NK-92 (cell line): ENCODE measurements around the gene PLXNA2.

ENCODE experiments used
- DNase-seq: peaks from one replicate; lab custom pipeline; 2025; ENCODE audit not compliant: unreplicated experiment; lab: John Stamatoyannopoulos, UW

The PLXNA2 gene

GRCh38 chr1:208166340-208167138 lies 77.6 kb downstream of the PLXNA2 start:
- no peak for DNase-seq

GRCh38 chr1:208165659-208166058 lies 78.5 kb downstream of the PLXNA2 start:
- no peak for DNase-seq

GRCh38 chr1:208164609-208165008 lies 79.6 kb downstream of the PLXNA2 start:
- no peak for DNase-seq

GRCh38 chr1:208163539-208163938 lies 80.6 kb downstream of the PLXNA2 start:
- DNase-seq, result no peak

- no peak for DNase-seq
These were observed 81.3 kb downstream of the PLXNA2 start for GRCh38 chr1:208162903-208163302.

- no peak for DNase-seq
These were observed 82.4 kb downstream of the PLXNA2 start for GRCh38 chr1:208161656-208162375.

GRCh38 chr1:208161005-208161404 lies 83.2 kb downstream of the PLXNA2 start:
- no peak for DNase-seq

GRCh38 chr1:208160259-208160819 lies 83.8 kb downstream of the PLXNA2 start:
- DNase-seq, result no peak

- no peak for DNase-seq
These were observed 84.5 kb downstream of the PLXNA2 start for GRCh38 chr1:208159555-208160258.

GRCh38 chr1:208158640-208159554 lies 85.3 kb downstream of the PLXNA2 start:
- no peak for DNase-seq

GRCh38 chr1:208157769-208158168 lies 86.4 kb downstream of the PLXNA2 start:
- no peak for DNase-seq

- DNase-seq, result no peak
These were observed 87.4 kb downstream of the PLXNA2 start for GRCh38 chr1:208156741-208157140.

- DNase-seq, result no peak
These were observed 87.9 kb downstream of the PLXNA2 start for GRCh38 chr1:208156310-208156709.

GRCh38 chr1:208154679-208155642 lies 89.2 kb downstream of the PLXNA2 start:
- DNase-seq, result no peak

GRCh38 chr1:208154040-208154439 lies 90.1 kb downstream of the PLXNA2 start:
- no peak for DNase-seq

GRCh38 chr1:208153386-208153785 lies 90.8 kb downstream of the PLXNA2 start:
- DNase-seq, result no peak

- no peak for DNase-seq
These were observed 92.2 kb downstream of the PLXNA2 start for GRCh38 chr1:208151728-208152598.

GRCh38 chr1:208150833-208151458 lies 93.2 kb downstream of the PLXNA2 start:
- DNase-seq, result no peak
